Measurements from ENCODE around the gene ANKRD6. TPM values are rescaled to one million over a fixed set of nuclear protein-coding genes. Genes with fewer than 3 reads are reported as not detected.

ANKRD6 gene
- polyA plus RNA-seq, 10 donors: 5.6 to 14.1 (median 8.4) TPM

DNA sequence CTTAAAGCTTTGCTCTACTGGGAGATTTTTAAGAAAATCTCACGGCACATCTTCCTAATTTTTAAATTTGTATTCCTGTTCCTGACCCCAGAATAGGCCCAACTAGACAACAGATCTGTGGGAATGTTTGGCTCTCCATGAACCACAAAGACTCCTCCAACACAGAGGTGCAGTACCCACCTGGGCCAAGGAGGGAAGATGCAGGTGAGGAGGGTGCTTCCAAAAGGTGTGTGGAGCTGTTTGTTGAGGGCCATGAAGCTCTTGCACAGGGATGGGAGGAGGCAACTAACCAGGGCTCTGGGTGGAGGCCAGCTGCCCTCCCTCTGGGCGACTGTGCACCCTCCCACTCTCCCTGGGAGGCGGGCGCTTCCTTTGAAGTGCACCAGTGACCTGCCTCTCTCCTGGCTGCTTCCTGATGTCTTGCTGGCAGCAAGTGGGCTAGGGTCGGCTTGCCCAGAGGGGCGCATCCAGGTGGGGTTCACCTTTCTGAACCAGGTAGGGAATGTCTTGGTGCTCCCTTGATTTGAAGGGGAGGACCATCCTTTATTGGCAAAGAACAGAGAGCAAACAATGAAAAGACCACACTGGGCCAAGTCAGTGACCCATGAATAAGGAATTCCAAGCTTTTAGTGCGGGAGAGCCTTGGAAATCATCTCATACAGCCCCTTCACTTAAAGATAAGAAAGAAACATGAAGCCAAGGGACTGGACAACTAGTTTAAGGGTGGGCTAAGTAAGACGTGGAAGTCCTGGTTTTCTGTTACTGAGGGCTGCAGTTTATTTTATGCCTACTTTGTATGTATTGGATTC, 76.0 kb downstream of the ANKRD6 start:
- no peak for DNase-seq

DNA sequence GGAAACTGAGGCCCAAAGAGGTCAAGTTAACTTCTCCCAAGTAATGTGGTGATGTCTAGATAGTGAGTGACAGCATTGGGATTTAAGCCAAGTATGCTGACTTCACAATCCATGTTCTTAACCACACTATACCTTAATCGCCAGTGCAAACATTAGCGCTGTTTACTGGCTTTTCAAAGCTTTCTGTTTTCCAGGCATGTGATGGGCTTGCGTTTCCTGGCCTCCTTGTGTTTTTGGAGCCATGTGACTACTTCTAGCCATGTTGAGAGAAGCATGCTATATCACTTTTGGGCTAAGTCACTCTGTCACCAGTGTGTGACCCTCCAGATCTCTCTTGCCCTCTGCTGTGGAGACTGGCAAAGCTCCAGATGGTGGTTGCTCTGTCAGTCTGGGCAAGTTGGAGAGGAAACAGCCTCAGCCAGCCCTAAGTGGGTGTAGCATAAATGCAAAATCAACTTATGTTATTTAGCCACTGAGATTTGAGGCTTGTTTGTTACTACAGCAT, 76.9 kb downstream of the ANKRD6 start:
- no peak for DNase-seq

DNA sequence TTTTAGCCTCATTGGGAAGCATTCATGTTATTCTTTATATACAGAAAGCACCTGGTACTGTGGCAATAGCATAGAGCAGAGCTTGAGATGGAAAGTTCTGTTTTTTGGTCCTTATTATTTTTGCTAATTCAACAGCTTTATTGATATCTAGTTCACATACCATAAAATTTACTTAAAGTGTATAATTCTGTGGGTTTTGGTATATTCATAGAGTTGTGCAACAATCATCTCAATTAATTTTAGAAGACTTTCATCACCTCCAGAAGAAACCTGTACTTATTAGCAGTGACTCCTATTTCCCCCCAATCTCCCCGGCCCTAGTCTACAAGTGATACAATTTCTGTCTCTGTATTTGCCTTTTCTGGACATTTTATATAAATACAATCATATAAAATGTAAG, 77.4 kb downstream of the ANKRD6 start:
- DNase-seq: no peak

DNA sequence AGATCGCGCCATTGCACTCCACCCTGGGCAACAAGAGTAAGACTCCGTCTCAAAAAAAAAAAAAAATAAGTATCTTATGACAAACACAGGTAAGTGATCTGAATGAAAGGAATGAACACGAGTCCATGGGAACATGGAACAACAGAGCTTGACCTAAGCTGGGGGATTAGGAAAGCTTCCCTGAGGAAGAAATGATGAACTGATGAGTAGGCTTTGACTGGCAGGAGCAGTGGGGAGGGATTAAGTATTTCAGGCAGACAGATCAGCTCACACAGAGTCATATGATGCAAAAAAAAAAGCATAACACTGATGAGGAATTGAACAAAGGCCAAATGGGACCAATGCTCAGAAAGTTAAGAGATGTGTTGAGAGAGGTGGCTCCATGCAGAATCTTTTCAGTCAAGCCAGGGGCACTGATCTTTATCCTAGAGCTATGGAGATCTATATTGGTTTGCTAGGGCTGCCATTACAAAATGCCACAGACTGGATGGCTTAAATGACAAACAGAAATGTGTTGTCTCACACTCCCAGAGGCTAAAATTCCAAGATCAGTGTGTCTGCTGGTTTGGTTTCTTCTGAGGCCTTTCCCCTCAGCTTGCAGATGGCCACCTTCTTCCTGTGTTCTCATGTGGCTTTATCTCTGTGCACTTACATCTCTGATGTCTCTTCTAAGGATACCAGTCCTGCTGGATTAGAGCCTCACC, 85.6 kb downstream of the ANKRD6 start:
- no peak for DNase-seq

DNA sequence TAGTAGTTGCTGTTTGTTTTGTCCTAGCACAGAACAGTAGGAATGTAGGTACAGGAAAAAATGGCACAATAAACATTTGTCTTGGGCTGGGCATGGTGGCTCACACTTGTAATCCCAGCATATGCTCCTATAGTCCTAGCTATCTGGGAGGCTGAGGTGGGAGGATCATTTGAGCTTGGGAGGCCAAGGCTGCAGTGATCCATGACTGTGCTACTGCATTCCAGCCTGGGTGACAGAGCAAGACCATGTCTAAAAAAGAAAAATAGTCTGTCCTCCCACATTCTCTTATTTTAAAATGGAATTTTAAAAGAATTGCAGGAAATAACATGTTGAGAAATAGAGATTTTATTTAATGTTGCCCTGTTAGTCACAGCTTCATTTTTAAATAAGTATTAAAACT, 87.8 kb downstream of the ANKRD6 start:
- no peak for DNase-seq

DNA sequence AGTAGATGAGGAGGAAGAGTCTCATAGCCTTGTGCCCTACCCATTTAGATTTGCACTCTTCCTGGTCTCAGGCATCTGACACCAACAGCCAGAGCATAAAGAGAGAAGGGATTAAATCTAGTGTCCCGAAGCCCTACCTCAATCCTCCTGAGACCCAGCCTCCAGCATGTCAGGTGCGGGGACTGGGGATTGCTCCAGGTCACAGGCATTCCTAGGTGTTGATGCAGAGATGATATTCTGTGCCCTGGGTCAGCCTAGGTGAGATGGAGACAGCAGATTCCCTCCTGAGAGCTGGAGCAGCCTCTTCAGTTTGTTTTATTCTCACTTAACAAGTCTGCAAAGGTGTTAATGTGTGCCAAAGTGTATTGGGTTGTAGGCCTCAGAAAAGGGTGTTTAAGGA, 89.8 kb downstream of the ANKRD6 start:
- DNase-seq: no peak

DNA sequence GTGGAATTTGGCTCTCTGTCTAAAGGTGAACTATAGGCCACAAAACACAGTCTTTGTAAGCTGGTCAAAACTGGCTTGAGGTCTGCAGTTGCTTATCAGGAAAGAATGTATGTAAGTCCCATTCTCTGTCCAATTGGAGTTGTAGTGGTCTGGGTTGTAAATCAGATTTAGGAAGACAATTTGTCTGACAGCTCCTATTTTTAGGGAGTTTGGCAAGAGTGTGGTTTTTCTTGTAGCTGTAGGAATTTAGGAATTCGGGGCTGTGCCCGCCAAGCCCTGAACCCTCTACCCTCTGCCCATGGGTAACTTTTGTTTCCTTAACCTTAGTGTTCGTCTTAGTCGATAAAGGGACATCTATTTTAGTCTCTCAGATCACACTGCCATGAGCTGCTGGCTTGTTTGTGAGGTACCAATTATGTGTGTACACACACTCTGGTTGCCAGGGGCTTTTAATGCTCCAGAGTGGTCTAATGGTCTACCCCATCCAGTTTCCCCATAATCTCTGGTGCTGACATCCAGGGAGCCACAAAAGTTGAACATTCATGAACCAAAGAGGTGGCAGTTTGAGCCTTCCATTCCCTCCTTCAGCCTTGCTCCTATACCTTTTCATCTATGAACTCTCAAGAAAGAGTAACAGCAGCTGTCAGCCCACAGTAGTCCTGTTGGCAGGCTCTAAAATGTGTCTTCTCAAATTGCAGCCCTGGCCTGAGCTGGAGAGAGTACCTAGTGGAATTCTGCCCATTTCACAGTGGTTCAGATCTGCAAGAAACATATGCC, 93.0 kb downstream of the ANKRD6 start:
- no peak for DNase-seq

DNA sequence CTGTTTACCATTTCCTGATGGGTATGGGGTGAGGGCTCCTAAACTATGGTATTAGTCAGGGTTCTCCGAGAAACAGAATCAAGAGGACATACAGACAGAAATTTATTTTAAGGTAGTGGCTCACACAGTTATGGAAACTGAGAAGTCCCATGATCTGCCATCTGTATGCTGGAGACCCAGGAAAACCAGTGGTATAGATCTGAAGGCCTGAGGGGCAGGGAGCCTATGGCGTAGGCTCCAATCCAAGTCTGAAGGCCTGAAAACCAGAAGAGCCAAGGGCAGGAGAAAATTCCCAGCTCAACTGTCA, 93.6 kb downstream of the ANKRD6 start:
- no peak for DNase-seq

DNA sequence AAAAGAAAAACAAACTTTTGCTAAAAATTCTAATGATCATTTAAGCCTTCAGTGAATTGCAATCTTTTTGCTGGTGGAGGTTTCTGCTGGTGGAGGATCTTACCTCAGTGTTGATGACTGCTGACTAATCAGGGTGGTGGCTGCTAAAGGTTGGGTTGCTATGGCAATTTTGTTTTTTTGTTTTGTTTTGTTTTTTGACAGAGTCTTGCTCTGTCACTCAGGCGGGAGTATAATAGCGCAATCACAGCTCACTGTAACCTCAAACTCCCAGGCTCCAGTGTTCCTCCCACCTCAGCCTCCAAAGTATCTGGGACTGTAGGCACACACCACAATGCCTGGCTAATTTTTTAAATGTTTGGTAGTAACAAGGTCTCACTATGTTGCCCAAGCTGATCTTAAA, 94.7 kb downstream of the ANKRD6 start:
- no peak for DNase-seq

GRCh38 chr6:89528866-89529265, 95.9 kb downstream of the ANKRD6 start:
- no peak for DNase-seq

DNA sequence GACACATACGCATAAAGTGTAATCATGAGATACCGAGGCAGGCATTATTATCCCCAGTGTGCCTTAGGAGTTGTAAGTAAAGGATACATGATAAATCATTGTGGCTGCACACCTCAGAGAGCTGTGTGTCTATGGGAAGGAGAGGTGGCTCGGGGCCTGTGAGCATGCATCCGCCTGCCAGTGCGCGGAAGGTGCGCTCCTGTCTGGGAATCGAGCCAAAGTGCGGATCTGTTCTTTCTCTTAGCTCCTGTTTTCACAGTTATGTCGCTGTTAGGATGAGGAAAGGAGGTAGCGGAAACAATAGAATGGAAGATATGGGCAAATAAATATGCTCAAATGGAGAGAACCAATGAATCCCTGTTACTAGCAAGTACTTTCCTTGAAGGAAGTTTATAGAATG, 98.0 kb downstream of the ANKRD6 start:
- no peak for DNase-seq

GRCh38 chr6:89536231-89536630, 103.3 kb downstream of the ANKRD6 start:
- no peak for DNase-seq

GRCh38 chr6:89539779-89540178, 106.8 kb downstream of the ANKRD6 start:
- no peak for DNase-seq

DNA sequence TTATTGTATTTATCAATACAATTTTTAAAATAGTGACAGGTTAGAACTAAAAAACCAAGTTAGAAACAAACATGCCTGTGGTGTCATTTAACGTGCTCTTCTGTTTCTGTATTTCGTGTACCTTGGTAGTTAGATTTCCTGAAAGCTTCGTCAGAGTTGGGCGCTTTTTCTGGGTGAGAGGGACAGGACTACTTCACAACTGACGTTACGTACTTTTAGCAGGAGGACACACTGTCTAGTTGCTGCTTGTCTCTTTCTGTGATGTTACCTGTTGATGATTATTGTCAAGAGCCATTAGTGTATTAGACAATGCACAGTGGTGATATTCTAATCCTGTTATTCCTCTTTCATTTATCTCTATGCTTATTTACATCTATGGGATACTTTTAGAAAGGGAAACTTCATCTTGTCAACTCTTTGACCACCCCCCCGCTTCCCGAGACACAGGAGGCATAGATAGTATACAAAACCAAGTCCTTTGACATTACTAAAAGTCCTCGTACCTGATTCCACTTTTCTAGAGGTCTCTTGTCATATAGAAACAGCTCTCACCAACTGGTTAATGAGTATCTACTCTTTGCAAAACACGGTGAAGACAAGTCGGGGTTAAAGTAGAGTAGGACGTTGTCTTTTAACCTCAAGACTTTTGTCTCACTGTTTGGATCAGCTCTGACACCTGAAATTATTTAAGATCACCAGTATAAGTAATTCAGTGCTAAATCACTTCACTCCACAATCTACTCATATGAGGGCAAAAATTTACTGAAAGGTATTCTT, 109.3 kb downstream of the ANKRD6 start:
- no peak for DNase-seq

GRCh38 chr6:89542866-89543265, 109.9 kb downstream of the ANKRD6 start:
- DNase-seq: no peak

GRCh38 chr6:89547281-89547680, 114.3 kb downstream of the ANKRD6 start:
- no peak for DNase-seq

GRCh38 chr6:89553431-89553830, 120.5 kb downstream of the ANKRD6 start:
- DNase-seq: no peak

DNA sequence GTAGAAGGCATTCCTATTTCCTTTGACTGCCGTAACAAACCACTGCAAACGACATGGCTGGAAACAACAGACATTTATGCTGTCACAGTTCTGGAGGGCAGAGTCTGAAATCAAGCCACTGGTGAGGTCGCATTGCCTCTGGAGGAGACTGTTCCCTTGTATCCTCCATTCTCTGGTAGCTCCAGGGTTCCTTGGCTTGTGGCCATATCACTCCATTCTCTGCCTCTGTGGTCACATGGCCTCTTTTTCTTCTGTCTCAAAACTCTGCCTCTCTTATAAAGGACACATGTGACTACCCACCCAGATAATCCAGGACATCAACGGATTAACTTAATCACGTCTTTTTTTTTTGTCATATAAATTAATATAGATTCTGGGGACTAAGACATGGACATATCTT, 121.2 kb downstream of the ANKRD6 start:
- DNase-seq: no peak

- DNase-seq: no peak
Observed at GRCh38 chr6:89555031-89555430, 122.1 kb downstream of the ANKRD6 start.

DNA sequence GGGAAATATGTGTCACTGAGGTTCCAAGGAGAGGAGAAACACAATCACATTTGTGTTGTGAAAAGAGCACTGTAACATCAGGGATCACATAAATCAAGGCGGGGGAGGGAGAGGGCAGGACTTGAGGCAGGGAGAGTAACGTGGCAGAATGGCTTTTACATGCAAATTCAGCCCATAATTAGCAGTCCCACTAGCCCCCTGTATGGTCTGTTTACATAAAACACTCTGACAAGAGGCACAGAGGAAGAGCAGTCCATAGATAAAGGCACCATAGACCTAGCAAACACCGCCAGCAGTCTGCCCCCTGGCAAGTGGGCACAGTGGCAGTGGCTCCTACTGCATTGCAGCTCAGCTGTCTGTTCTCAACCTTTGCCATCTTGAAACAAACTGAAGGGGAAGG, 122.9 kb downstream of the ANKRD6 start:
- no peak for DNase-seq

- DNase-seq: no peak
Observed at GRCh38 chr6:89559487-89559886, 126.5 kb downstream of the ANKRD6 start.
